ENCODE results near the gene RHOD. TPM values are rescaled to one million over a fixed set of nuclear protein-coding genes. Genes with fewer than 3 reads are reported as not detected.

Gene RHOD
- total and polyA plus RNA-seq, 4 experiments from 2014 or later, result 0.58 to 0.79 TPM; not detected in 2

GRCh38 chr11:67079065-67079705 lies 22.5 kb downstream of the RHOD start:
- no peak overlapping the region for H3K4me3 Mint-ChIP-seq
- peaks cover 0 to 11% (median 5%) of the 10 kb centered on the region in 4 donors for H3K4me1 Mint-ChIP-seq
- Histone ChIP-seq H3K4me3 (ENCODE audit: low read length in 2 of 2) (no peak overlapping the region), H3K4me1 (ENCODE audit: insufficient read depth, low read length) (peaks cover 11% of the 10 kb centered on the region), H3K36me3 (ENCODE audit: insufficient read depth, low read length) (no peaks in the 10 kb centered on the region), H3K9me3 (ENCODE audit: control insufficient read depth in 1 of 2, low read length in 2 of 2) (no peaks in the 10 kb centered on the region), H3K27me3 (ENCODE audit: insufficient read depth, low read length) (no peaks in the 10 kb centered on the region), H3K27ac (ENCODE audit: low read depth, low read length) (no peak overlapping the region)
- intact Hi-C loops (cut with micrococcal nuclease), result no loop called here
- ChIA-PET CTCF (ENCODE audit: partially characterized antibody) (interaction anchor here (1.3 kb wide), 1 partner anchor 111 kb away, joined by 3 read pairs; no protein-coding TSS in a partner anchor), POLR2A (ENCODE audit: partially characterized antibody) (no interaction called here)
- no peak overlapping the region for H3K27ac Mint-ChIP-seq
- DNase-seq, result no peak
- no peaks in the 10 kb centered on the region for H3K36me3 Mint-ChIP-seq
- no peaks in the 10 kb centered on the region for H3K9me3 Mint-ChIP-seq
- peaks cover 5% of the 10 kb centered on the region in 2 donors for H3K27me3 Mint-ChIP-seq

GRCh38 chr11:67082071-67082791 lies 25.6 kb downstream of the RHOD start:
- no peak overlapping the region for H3K4me3 ChIP-seq (ENCODE audit: low read length in 2 of 2)
- POLR2A ChIA-PET (ENCODE audit: partially characterized antibody), result no interaction called here

GRCh38 chr11:67083786-67084366 lies 27.2 kb downstream of the RHOD start:
- Mint-ChIP-seq H3K27ac (no peak overlapping the region), H3K36me3 (no peaks in the 10 kb centered on the region), H3K27me3 (peaks cover 2 to 5% of the 10 kb centered on the region in 2 donors), H3K4me1 (peaks cover 0 to 11% (median 3%) of the 10 kb centered on the region in 4 donors), H3K9me3 (no peaks in the 10 kb centered on the region), H3K4me3 (no peak overlapping the region)
- no peak for DNase-seq
- Histone ChIP-seq H3K36me3 (ENCODE audit: insufficient read depth, low read length) (no peaks in the 10 kb centered on the region), H3K4me3 (ENCODE audit: low read length in 2 of 2) (no peak overlapping the region), H3K9me3 (ENCODE audit: control insufficient read depth in 1 of 2, low read length in 2 of 2) (no peaks in the 10 kb centered on the region), H3K4me1 (ENCODE audit: insufficient read depth, low read length) (peaks cover 11% of the 10 kb centered on the region), H3K27ac (ENCODE audit: low read depth, low read length) (no peak overlapping the region), H3K27me3 (ENCODE audit: insufficient read depth, low read length) (no peaks in the 10 kb centered on the region)
- intact Hi-C loops (cut with micrococcal nuclease), result no loop called here
- ChIA-PET POLR2A (ENCODE audit: partially characterized antibody) (interaction anchor here (0.8 kb wide), 1 partner anchor 749 kb away, joined by 3 read pairs; no protein-coding TSS in a partner anchor), CTCF (ENCODE audit: partially characterized antibody) (interaction anchor here (1.3 to 1.6 kb wide), 3 partner anchors 32 to 298 kb away, joined by 3 to 6 read pairs (median 4); no protein-coding TSS in a partner anchor)

More at GRCh38 chr11:67082071-67082791, 25.6 kb downstream of the RHOD start:
- no peaks in the 10 kb centered on the region for H3K36me3 ChIP-seq (ENCODE audit: insufficient read depth, low read length)
- no peak for DNase-seq
- H3K4me1 Mint-ChIP-seq, result peaks cover 0 to 11% (median 3%) of the 10 kb centered on the region in 4 donors
- no peak overlapping the region for H3K27ac ChIP-seq (ENCODE audit: low read depth, low read length)
- peak overlapping the region in 3 of 8 donors; percentile 29 to 62 (median 40) for H3K4me3 Mint-ChIP-seq
- intact Hi-C loops (cut with micrococcal nuclease), result no loop called here
- no peaks in the 10 kb centered on the region for H3K9me3 ChIP-seq (ENCODE audit: control insufficient read depth in 1 of 2, low read length in 2 of 2)
- H3K36me3 Mint-ChIP-seq, result no peaks in the 10 kb centered on the region
- H3K4me1 ChIP-seq (ENCODE audit: insufficient read depth, low read length), result peaks cover 11% of the 10 kb centered on the region
- H3K9me3 Mint-ChIP-seq, result no peaks in the 10 kb centered on the region
- H3K27me3 Mint-ChIP-seq, result peaks cover 2 to 5% of the 10 kb centered on the region in 2 donors
- peak overlapping the region in 1 of 7 donors; percentile 39 for H3K27ac Mint-ChIP-seq
- H3K27me3 ChIP-seq (ENCODE audit: insufficient read depth, low read length), result no peaks in the 10 kb centered on the region
- CTCF ChIA-PET (ENCODE audit: partially characterized antibody), result interaction anchor here (0.7 to 1.8 kb wide), 12 partner anchors 9 to 299 kb away, joined by 3 to 6 read pairs (median 4); partner anchors contain the start of gene KDM2A

GRCh38 chr11:67085617-67086016 lies 29.0 kb downstream of the RHOD start:
- Mint-ChIP-seq H3K4me3 (no peak overlapping the region), H3K4me1 (peaks cover 0 to 11% (median 3%) of the 10 kb centered on the region in 4 donors)
- CTCF ChIA-PET (ENCODE audit: partially characterized antibody), result interaction anchor here (0.6 to 1.2 kb wide), 3 partner anchors 10 to 1408 kb away, joined by 3 read pairs; no protein-coding TSS in a partner anchor

GRCh38 chr11:67090717-67091116 lies 34.1 kb downstream of the RHOD start:
- POLR2A ChIA-PET (ENCODE audit: partially characterized antibody), result no interaction called here
- Mint-ChIP-seq H3K27me3 (peaks cover 0 to 1% of the 10 kb centered on the region in 2 donors), H3K36me3 (no peaks in the 10 kb centered on the region), H3K4me1 (no peaks in the 10 kb centered on the region), H3K4me3 (no peak overlapping the region), H3K9me3 (peaks cover 0 to 3% (median 0%) of the 10 kb centered on the region in 8 donors), H3K27ac (no peak overlapping the region)
- no peaks in the 10 kb centered on the region for H3K9me3 ChIP-seq (ENCODE audit: control insufficient read depth in 1 of 2, low read length in 2 of 2)
- CTCF ChIA-PET (ENCODE audit: partially characterized antibody), result interaction anchor here (1.5 kb wide), 1 partner anchor 77 kb away, joined by 3 read pairs; no protein-coding TSS in a partner anchor
- H3K4me1 ChIP-seq (ENCODE audit: insufficient read depth, low read length), result no peaks in the 10 kb centered on the region
- no peak overlapping the region for H3K27ac ChIP-seq (ENCODE audit: low read depth, low read length)
- H3K36me3 ChIP-seq (ENCODE audit: insufficient read depth, low read length), result no peaks in the 10 kb centered on the region
- intact Hi-C loops (cut with micrococcal nuclease), result no loop called here
- no peaks in the 10 kb centered on the region for H3K27me3 ChIP-seq (ENCODE audit: insufficient read depth, low read length)
- no peak overlapping the region for H3K4me3 ChIP-seq (ENCODE audit: low read length in 2 of 2)
- no peak for DNase-seq

More at GRCh38 chr11:67085617-67086016, 29.0 kb downstream of the RHOD start:
- Histone ChIP-seq H3K4me1 (ENCODE audit: insufficient read depth, low read length) (peaks cover 11% of the 10 kb centered on the region), H3K4me3 (ENCODE audit: low read length in 2 of 2) (no peak overlapping the region), H3K27ac (ENCODE audit: low read depth, low read length) (no peak overlapping the region), H3K36me3 (ENCODE audit: insufficient read depth, low read length) (no peaks in the 10 kb centered on the region), H3K9me3 (ENCODE audit: control insufficient read depth in 1 of 2, low read length in 2 of 2) (no peaks in the 10 kb centered on the region), H3K27me3 (ENCODE audit: insufficient read depth, low read length) (no peaks in the 10 kb centered on the region)
- Mint-ChIP-seq H3K27ac (no peak overlapping the region), H3K36me3 (no peaks in the 10 kb centered on the region), H3K9me3 (no peaks in the 10 kb centered on the region), H3K27me3 (peaks cover 2 to 7% of the 10 kb centered on the region in 2 donors)
- POLR2A ChIA-PET (ENCODE audit: partially characterized antibody), result no interaction called here
- intact Hi-C loops (cut with micrococcal nuclease), result no loop called here
- no peak for DNase-seq

- Histone ChIP-seq H3K27ac (ENCODE audit: low read depth, low read length) (no peak overlapping the region), H3K4me1 (ENCODE audit: insufficient read depth, low read length) (no peaks in the 10 kb centered on the region), H3K9me3 (ENCODE audit: control insufficient read depth in 1 of 2, low read length in 2 of 2) (no peaks in the 10 kb centered on the region), H3K4me3 (ENCODE audit: low read length in 2 of 2) (no peak overlapping the region), H3K27me3 (ENCODE audit: insufficient read depth, low read length) (no peaks in the 10 kb centered on the region), H3K36me3 (ENCODE audit: insufficient read depth, low read length) (no peaks in the 10 kb centered on the region)
- no peak overlapping the region for H3K4me3 Mint-ChIP-seq
- ChIA-PET CTCF (ENCODE audit: partially characterized antibody) (interaction anchor here (0.6 to 1.7 kb wide), 7 partner anchors 9 to 77 kb away, joined by 3 to 8 read pairs (median 3); no protein-coding TSS in a partner anchor), POLR2A (ENCODE audit: partially characterized antibody) (interaction anchor here (0.6 to 0.7 kb wide), 2 partner anchors 1139 to 1831 kb away, joined by 3 read pairs; no protein-coding TSS in a partner anchor)
- DNase-seq, result no peak
- intact Hi-C loops (cut with micrococcal nuclease), result loop anchor here (5.0 kb wide), 1 partner anchor 72 kb away; no protein-coding TSS in a partner anchor
- peaks cover 0 to 3% (median 0%) of the 10 kb centered on the region in 8 donors for H3K9me3 Mint-ChIP-seq
- H3K27me3 Mint-ChIP-seq, result peaks cover 0 to 1% of the 10 kb centered on the region in 2 donors
- no peaks in the 10 kb centered on the region for H3K36me3 Mint-ChIP-seq
- peaks cover 0 to 6% (median under 1%) of the 10 kb centered on the region in 4 donors for H3K4me1 Mint-ChIP-seq
- peak overlapping the region in 1 of 7 donors; percentile 62 for H3K27ac Mint-ChIP-seq
Observed at GRCh38 chr11:67095214-67095507, 38.5 kb downstream of the RHOD start.

Measured in CD4-positive, alpha-beta memory T cell (primary cell).